Measurements from ENCODE around the gene COL21A1.

COL21A1 gene

GRCh38 chr6:56051202-56051598 lies 196.2 kb downstream of the COL21A1 start:
- in situ Hi-C loops (cut with MboI; ENCODE audit: low sequenced_read_pairs) = no loop called here

DNA sequence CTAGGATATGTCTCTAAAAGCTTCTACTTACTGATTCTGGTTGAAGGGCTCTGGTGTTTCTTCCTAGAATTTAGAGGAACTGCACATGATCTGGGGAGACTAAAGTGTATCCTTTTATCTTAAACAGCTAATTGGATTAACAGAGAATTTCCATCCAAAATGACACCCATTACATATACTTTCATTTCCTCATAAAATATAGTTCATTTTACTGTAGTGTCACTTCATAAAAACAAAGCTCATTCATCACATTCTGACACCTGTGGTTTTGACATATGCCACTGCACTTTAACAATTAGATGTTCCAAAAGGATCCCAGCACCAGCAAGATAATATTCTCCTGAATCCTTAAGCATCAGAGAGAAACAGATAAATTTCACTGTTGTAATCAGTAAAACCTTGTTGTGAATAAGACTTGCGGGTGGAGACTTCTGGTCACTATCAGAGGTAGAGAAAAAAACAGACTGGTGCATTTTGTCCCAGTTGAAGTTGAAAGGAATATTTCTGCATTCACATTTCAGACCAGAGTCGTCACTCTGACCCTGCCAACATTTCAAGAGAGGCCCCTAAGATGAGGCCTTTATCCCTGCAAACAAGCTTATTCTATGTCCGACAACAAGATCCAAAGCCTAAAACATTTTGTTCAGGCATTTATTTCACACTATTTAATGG lies 196.7 kb downstream of the COL21A1 start:
- in situ Hi-C loops (cut with MboI; ENCODE audit: low sequenced_read_pairs) = no loop called here

DNA sequence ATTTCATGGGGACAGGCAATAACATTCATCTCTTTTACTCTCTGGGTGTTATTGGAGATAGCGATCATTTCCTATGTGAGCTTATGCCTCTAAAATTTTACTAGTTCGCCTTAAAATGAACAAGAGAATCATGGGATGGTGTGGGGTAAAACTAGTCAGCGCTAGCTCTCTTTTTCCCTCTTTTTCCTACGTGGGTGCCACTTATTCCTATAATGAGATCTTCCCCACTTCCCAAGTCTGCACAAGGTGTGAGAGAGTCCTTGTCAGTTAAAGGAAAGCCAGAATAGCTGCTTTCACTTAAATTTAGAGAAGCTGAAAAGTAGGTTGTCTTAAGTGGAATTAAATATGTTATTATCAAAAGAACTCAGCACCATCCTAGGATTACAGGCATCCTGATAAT lies 198.8 kb downstream of the COL21A1 start:
- in situ Hi-C loops (cut with MboI; ENCODE audit: low sequenced_read_pairs) = no loop called here

DNA sequence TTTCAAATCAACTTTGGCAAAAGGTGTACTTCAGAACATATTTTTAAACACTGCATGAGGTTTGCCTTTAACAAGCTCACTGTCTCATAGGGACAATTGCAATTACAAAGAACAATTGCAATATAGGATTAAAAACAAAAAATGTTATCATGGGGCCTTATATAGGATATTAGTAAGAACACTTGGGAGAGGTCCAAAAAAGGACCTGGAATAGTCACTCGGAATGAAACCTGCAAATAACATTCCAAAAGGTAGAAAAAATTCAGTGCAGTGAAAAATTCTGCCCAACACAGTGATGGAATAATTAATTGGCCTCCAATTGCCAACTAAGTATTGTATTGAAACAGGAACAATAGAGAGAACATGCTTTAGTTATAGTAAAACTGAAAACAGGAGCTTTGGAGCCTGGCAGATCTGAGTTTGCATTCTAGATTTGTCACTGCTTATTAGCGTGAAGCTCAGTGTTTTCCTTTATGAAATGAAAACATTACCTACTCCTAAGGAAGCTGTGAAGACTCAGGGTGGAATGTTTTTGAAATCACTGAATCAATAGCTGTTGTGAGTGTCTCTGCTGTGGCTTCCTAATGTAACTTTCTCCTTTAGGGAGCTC lies 199.3 kb downstream of the COL21A1 start:
- in situ Hi-C loops (cut with MboI; ENCODE audit: low sequenced_read_pairs) = no loop called here

- in situ Hi-C loops (cut with MboI; ENCODE audit: low sequenced_read_pairs) = no loop called here
These were observed 200.8 kb downstream of the COL21A1 start for GRCh38 chr6:56046576-56046975.

GRCh38 chr6:56043761-56044160 lies 203.6 kb downstream of the COL21A1 start:
- in situ Hi-C loops (cut with MboI; ENCODE audit: low sequenced_read_pairs) = no loop called here

GRCh38 chr6:56043076-56043475 lies 204.3 kb downstream of the COL21A1 start:
- in situ Hi-C loops (cut with MboI; ENCODE audit: low sequenced_read_pairs) = no loop called here

DNA sequence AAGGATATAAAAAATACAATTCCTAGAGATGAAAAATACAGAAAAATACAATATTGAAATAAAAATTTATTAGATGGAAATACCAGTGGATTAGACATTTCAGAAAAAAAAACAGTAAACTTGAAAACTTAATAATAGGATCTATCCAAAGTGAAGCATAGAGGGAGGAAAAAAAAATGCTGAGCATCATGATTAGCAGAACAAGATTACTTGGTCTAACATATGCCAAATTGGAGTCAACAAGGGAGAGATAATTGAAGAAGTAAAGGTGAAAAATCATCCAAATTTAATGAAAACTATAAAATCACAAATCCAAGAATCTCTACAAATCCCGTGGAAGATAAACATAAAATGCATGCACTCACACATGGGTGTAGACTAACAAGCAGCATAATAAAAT lies 205.8 kb downstream of the COL21A1 start:
- in situ Hi-C loops (cut with MboI; ENCODE audit: low sequenced_read_pairs) = no loop called here

DNA sequence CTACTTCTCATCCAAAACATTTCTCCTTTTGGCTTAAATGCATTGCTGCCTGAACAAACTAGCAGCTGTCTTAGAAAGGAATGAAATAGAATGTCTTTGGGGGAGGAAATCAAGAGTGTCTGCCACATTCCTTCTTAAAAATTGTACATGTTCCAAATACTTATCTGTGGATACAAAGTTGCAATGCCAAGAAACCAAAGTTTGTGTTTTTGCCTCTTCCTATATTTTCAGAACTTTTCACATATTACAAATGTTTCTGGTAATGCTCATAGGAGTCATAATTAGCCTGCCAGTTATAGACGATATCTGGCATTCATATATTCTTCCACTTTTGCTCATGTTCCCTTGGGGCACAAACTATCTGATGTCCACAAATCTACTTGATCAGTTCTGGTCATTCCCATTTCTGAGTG lies 206.5 kb downstream of the COL21A1 start:
- in situ Hi-C loops (cut with MboI; ENCODE audit: low sequenced_read_pairs) = no loop called here

- in situ Hi-C loops (cut with MboI; ENCODE audit: low sequenced_read_pairs) = no loop called here
These were observed 207.2 kb downstream of the COL21A1 start for GRCh38 chr6:56040223-56040622.

DNA sequence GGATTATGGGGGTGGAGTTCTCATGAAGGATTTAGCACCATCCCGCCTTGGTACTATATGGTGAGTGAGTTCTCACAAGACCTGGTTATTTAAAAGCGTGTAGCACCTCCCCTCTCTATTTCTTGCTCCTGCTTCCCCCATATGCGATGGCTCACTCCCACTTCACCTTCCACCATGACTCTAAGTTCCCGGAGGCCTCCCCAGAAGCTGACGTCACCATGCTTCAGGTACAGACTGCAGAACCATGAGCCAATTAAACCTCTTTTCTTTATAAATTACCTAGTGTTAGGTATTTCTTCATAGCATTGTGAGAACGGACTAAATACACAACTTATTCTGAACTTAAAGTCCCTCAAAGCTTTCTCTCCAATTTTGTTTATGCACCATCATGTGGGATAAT lies 208.6 kb downstream of the COL21A1 start:
- in situ Hi-C loops (cut with MboI; ENCODE audit: low sequenced_read_pairs) = no loop called here

DNA sequence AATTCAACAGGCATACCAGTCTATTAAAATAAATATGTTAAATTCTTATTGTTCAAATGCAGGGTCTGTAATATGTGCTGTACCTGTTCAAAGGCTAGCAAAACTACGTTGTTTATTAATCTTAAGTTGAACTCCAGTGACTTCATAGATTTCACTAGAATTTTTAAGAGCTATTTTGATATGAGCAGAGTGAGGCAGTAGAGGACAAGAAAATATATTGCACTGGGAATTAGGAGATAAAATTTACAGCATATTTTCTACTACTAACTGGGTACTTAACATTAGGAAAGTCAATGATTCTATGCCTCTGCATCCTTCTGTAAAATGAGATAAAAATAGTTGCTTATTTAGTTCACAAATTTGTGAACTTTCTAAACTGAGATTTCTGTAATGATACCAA lies 209.8 kb downstream of the COL21A1 start:
- in situ Hi-C loops (cut with MboI; ENCODE audit: low sequenced_read_pairs) = no loop called here

DNA sequence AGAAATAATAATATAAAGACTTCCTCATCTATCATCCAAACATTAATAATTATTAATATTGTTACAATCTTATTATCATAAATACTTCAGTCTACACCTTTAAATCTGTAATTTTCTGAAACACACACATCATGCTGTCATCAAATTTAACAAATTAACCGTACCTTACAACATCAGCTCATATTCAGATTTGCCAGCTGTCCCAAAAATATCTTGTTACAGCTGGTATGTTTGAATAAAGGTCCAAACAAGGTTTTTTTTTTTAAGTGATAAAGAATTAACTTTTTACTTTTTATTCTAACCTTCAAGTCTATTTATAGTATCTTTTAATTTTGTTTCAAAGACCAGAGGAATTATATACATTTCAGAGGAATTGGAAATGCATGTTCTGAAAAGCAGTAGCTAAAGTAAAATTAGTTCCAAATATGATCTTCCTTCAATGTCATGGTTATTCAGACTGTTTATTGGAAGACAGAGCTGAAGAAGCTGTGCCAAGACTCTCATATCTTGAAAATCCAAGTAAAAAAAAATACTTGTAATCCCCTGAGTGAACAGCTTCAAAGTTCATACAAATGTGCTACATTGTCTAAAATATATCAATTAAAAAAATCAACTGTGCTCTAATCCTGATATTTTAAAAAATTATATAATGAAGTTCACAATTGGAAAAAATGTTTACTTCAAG lies 210.3 kb downstream of the COL21A1 start:
- in situ Hi-C loops (cut with MboI; ENCODE audit: low sequenced_read_pairs) = no loop called here

DNA sequence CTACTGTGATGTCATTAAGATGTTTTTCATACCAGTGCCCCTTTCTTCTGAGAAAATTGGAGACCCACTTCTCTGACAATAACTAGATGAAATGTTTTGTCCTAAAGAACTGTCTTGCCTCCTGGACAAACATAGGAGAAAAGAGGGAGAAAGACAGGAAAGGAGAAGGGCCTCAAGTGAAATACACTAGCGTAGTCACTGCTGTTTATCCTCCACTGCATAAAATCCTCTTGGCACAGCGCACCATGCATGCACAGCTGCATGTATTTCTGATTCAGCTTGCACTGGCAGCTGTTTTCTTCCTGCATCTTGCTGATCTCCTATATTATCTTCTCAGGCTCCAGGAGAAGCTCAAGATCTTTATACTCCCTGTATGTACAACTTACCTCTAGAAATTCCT lies 214.0 kb downstream of the COL21A1 start:
- in situ Hi-C loops (cut with MboI; ENCODE audit: low sequenced_read_pairs) = no loop called here

DNA sequence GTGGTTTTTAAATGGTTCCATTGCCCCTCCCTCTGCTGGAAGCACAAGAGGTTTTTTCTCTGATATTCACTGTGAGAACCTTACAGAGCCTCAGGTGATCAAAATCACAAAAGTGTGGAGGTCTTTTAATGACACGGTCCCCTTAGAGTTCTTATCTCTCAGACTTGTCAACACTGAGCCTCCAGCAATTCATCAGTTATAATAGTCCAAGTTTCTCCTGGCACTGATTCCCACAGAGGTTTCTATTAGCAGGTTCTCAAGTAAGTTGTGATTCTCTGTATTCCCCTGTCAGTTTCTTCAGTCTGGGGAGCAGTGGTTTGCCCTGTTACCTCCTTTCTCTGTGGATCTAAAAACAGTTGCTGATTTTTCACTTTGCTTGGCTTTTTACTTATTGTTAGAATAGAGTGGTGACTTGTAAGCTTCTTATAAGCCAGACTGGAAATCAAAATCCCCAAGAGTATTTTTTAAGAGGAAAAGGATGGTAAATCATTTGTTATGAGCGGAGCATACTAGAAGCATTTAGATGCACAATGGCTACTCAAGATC lies 214.6 kb downstream of the COL21A1 start:
- in situ Hi-C loops (cut with MboI; ENCODE audit: low sequenced_read_pairs) = no loop called here

- in situ Hi-C loops (cut with MboI; ENCODE audit: low sequenced_read_pairs) = no loop called here
These were observed 219.5 kb downstream of the COL21A1 start for GRCh38 chr6:56027865-56028264.

GRCh38 chr6:56026455-56027180 lies 220.8 kb downstream of the COL21A1 start:
- in situ Hi-C loops (cut with MboI; ENCODE audit: low sequenced_read_pairs) = no loop called here

DNA sequence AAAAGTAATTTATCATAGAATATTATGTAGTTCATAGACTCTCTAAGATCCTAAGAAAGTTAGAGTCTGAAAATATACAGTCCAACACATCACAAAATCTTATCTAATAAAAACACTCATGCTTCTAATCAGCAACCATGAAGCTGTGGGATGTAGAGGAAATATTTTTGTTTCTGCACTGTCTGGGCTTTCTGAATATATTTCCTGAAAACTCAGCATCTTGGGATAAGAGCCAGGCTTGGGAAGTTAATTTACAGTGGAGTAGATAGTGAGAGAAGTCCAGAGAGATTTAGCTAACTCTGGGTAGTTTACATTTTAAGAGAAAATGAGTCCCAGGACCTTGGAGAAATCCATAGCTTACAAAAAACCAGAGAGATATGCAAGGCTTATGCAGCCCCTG lies 221.6 kb downstream of the COL21A1 start:
- in situ Hi-C loops (cut with MboI; ENCODE audit: low sequenced_read_pairs) = no loop called here

DNA sequence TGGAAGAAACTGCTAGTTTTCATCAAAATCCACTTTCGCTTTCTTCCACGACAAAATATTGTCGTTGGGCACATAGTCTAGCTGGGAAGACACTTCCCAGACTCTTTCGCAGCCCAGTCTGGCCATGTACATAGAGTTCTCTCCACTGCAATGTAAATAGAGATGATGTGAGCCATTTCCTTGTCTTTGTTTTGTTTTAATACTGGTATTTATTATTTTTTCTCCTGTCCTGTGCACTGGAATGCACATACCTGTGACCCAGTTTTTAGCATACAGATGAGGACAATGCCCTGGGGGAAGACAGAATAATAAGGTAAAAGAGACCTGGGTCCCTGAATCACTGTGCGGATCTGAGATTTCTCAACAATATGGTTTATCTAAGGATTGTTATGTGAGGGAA lies 222.4 kb downstream of the COL21A1 start:
- in situ Hi-C loops (cut with MboI; ENCODE audit: low sequenced_read_pairs) = no loop called here

DNA sequence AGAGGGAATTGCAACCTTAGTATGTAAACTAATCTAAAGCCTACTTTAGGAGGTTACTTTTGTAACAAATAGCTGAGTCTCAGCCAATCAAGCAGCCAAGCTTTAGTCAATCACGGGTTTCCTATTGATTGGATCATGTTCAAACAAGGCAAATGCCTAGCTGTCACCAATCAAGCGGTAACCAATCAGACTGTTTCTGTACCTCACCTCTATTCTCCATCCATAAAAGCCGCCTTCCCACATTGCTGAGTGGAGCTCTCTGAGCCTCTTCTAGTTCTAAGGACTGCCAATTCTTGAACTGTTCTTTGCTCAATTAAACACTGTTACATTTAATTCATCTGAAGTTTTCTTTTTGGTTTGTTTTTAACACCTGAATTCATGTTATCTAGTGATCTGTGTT lies 223.6 kb downstream of the COL21A1 start:
- in situ Hi-C loops (cut with MboI; ENCODE audit: low sequenced_read_pairs) = no loop called here

GRCh38 chr6:56022678-56023077 lies 224.7 kb downstream of the COL21A1 start:
- in situ Hi-C loops (cut with MboI; ENCODE audit: low sequenced_read_pairs) = no loop called here
